Measurements from ENCODE around the gene ITIH1.

ITIH1 gene

DNA sequence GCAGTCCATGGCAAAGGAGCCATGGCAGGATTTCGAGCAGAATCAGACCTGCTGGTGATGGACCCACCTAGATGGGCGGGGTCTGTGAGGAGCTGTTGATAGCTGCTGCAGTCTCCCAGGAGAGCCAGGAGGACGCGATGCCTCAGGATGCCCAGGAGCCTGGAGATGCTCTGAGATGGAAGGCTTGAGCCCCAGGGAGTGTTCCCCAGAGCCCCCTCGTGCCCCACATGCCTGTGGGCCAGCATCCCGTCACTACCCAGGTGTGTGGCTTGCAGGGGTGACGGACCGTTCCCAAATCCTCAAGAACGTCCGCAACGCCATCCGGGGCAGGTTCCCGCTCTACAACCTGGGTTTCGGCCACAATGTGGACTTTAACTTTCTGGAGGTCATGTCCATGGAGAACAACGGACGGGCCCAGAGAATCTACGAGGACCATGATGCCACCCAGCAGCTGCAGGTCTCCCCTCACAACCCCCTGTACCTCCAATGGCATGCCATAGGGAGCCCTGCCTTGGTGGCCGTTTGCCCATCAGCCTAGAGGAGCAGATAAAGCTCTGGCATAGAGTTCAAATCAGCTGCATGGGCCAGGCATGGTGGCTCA lies 6.7 kb downstream of the ITIH1 start:
- H3K27me3 ChIP-seq (ENCODE audit: control insufficient read depth, low read length) = peaks cover 11% of the 10 kb centered on the region; the same call in 1 of the 2 replicates
- TF ChIP-seq, protein P1, sequence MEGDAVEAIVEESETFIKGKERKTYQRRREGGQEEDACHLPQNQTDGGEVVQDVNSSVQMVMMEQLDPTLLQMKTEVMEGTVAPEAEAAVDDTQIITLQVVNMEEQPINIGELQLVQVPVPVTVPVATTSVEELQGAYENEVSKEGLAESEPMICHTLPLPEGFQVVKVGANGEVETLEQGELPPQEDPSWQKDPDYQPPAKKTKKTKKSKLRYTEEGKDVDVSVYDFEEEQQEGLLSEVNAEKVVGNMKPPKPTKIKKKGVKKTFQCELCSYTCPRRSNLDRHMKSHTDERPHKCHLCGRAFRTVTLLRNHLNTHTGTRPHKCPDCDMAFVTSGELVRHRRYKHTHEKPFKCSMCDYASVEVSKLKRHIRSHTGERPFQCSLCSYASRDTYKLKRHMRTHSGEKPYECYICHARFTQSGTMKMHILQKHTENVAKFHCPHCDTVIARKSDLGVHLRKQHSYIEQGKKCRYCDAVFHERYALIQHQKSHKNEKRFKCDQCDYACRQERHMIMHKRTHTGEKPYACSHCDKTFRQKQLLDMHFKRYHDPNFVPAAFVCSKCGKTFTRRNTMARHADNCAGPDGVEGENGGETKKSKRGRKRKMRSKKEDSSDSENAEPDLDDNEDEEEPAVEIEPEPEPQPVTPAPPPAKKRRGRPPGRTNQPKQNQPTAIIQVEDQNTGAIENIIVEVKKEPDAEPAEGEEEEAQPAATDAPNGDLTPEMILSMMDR (IDR thresholded peaks at IDR 0.05; ENCODE audit: low read depth, low read length, poor library complexity, severe bottlenecking) = no peak
- no peak for TF ChIP-seq EZH2phosphoT487 (IDR thresholded peaks at IDR 0.05; ENCODE audit: borderline replicate concordance, low read length)
- H3K9me2 ChIP-seq (replicated peaks; ENCODE audit: control insufficient read depth, low read length) = no peaks in the 10 kb centered on the region
- no peak overlapping the region for H3K27ac ChIP-seq (ENCODE audit: low read depth, low read length)
- H3K36me3 ChIP-seq (ENCODE audit: control insufficient read depth, low read length) = no peaks in the 10 kb centered on the region
- H3K9me3 ChIP-seq (ENCODE audit: control insufficient read depth, insufficient read depth, low read length) = no peaks in the 10 kb centered on the region
- H3K4me2 ChIP-seq (ENCODE audit: low read length) = no peak overlapping the region
- H3K79me2 ChIP-seq (ENCODE audit: control insufficient read depth, low read length) = no peaks in the 10 kb centered on the region
- no peak overlapping the region for H3K4me3 ChIP-seq (ENCODE audit: low read length)
- H3K4me1 ChIP-seq (ENCODE audit: control insufficient read depth, low read length) = peaks cover 8% of the 10 kb centered on the region
- no peaks in the 10 kb centered on the region; the same call in 1 of the 2 replicates for H3F3A ChIP-seq (ENCODE audit: control insufficient read depth, insufficient read depth)
- H4K20me1 ChIP-seq (ENCODE audit: control insufficient read depth, insufficient read depth, low read depth, low read length) = no peaks in the 10 kb centered on the region

DNA sequence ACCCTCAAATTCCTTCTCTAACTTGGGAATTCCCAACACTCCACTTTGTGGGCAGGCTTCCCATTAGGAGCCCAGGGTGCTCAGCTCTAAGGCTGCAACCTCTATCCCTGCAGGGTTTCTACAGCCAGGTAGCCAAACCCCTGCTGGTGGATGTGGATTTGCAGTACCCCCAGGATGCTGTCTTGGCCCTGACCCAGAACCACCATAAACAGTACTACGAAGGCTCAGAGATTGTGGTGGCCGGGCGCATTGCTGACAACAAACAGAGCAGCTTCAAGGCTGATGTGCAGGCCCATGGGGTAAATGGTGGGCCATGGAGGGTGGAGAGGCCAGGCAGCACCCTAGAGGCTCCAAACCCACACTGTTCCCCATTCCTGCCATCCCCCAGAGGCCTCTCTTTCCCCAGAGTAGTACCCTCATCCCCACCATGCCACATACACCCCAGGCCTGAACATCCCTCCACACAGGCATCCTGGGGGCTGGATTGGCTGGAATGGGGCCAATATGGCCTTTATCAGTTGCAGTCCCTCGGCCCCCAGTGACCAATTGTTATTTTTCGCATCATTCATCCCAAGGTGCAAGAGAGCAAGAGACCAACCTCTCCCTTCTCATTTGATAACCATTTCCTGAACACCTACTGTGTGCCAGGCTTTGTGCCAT lies 7.7 kb downstream of the ITIH1 start:
- Histone ChIP-seq H3K4me3 (ENCODE audit: low read length) (no peak overlapping the region), H3K27ac (ENCODE audit: low read depth, low read length) (no peak overlapping the region), H3K27me3 (ENCODE audit: control insufficient read depth, low read length) (peaks cover 11% of the 10 kb centered on the region; the same call in 1 of the 2 replicates), H3K36me3 (ENCODE audit: control insufficient read depth, low read length) (no peaks in the 10 kb centered on the region), H3K4me1 (ENCODE audit: control insufficient read depth, low read length) (no peaks in the 10 kb centered on the region), H3K9me2 (replicated peaks; ENCODE audit: control insufficient read depth, low read length) (no peaks in the 10 kb centered on the region), H4K20me1 (ENCODE audit: control insufficient read depth, insufficient read depth, low read depth, low read length) (no peaks in the 10 kb centered on the region), H3K79me2 (ENCODE audit: control insufficient read depth, low read length) (no peaks in the 10 kb centered on the region), H3K4me2 (ENCODE audit: low read length) (no peak overlapping the region), H3F3A (ENCODE audit: control insufficient read depth, insufficient read depth) (no peaks in the 10 kb centered on the region; the same call in 1 of the 2 replicates), H3K9me3 (ENCODE audit: control insufficient read depth, insufficient read depth, low read length) (no peaks in the 10 kb centered on the region)
- TF ChIP-seq EZH2phosphoT487 (IDR thresholded peaks at IDR 0.05; ENCODE audit: borderline replicate concordance, low read length) = no peak
- TF ChIP-seq, protein P1 (IDR thresholded peaks at IDR 0.05; ENCODE audit: low read depth, low read length, poor library complexity, severe bottlenecking) = no peak

DNA sequence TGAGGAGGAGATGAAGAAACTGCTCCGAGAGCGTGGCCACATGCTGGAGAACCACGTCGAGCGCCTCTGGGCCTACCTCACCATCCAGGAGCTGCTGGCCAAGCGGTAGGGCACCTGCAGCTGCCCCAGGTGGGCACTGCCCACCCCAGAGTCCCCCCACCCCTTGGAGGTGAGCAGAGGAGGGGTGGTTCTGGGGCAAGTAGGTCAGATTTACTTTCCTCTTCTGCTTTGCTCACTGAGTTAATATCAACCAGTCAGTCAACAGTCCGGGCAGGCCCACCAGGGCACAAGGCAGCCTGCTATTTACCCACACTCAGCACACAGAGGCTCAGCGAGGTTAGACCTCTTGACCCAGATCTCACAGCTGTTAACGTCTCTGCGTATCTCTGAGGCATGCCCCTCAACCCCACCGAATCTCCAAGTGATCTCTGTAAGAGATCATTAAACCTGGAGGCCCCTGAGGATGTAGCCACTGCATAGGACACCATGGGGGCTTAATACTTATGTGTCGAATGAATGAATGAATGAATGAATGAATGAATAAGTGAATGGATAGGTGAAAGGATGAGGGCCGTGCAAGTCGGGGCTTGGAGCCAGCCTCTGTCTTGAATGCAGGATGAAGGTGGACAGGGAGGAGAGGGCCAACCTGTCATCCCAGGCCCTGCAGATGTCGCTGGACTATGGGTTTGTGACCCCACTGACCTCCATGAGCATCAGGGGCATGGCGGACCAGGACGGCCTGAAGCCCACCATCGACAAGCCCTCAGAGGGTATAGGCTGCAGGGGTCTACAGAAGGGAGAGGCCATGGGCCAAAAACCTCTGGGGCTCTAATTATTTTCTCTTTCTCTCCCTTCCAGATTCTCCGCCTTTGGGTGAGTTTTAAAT lies 9.2 kb downstream of the ITIH1 start:
- TF ChIP-seq, protein P1 (IDR thresholded peaks at IDR 0.05; ENCODE audit: low read depth, low read length, poor library complexity, severe bottlenecking) = no peak
- TF ChIP-seq EZH2phosphoT487 (IDR thresholded peaks at IDR 0.05; ENCODE audit: borderline replicate concordance, low read length) = no peak
- Histone ChIP-seq H3K4me1 (ENCODE audit: control insufficient read depth, low read length) (no peaks in the 10 kb centered on the region), H3K9me3 (ENCODE audit: control insufficient read depth, insufficient read depth, low read length) (no peaks in the 10 kb centered on the region), H3K36me3 (ENCODE audit: control insufficient read depth, low read length) (no peaks in the 10 kb centered on the region), H3K27me3 (ENCODE audit: control insufficient read depth, low read length) (peaks cover 11% of the 10 kb centered on the region; the same call in 1 of the 2 replicates), H3K9me2 (replicated peaks; ENCODE audit: control insufficient read depth, low read length) (no peaks in the 10 kb centered on the region), H3K4me3 (ENCODE audit: low read length) (no peak overlapping the region), H3K4me2 (ENCODE audit: low read length) (no peak overlapping the region), H3F3A (ENCODE audit: control insufficient read depth, insufficient read depth) (no peaks in the 10 kb centered on the region), H3K79me2 (ENCODE audit: control insufficient read depth, low read length) (no peaks in the 10 kb centered on the region), H4K20me1 (ENCODE audit: control insufficient read depth, insufficient read depth, low read depth, low read length) (no peaks in the 10 kb centered on the region), H3K27ac (ENCODE audit: low read depth, low read length) (no peak overlapping the region)

All from DOHH2 (cell line).